Measurements from ENCODE around the gene VDAC2. TPM values are rescaled to one million over a fixed set of nuclear protein-coding genes. Genes with fewer than 3 reads are reported as not detected.

The VDAC2 gene
- total RNA-seq, 4 donors from 2014 or later = 255 to 442 (median 268) TPM

DNA sequence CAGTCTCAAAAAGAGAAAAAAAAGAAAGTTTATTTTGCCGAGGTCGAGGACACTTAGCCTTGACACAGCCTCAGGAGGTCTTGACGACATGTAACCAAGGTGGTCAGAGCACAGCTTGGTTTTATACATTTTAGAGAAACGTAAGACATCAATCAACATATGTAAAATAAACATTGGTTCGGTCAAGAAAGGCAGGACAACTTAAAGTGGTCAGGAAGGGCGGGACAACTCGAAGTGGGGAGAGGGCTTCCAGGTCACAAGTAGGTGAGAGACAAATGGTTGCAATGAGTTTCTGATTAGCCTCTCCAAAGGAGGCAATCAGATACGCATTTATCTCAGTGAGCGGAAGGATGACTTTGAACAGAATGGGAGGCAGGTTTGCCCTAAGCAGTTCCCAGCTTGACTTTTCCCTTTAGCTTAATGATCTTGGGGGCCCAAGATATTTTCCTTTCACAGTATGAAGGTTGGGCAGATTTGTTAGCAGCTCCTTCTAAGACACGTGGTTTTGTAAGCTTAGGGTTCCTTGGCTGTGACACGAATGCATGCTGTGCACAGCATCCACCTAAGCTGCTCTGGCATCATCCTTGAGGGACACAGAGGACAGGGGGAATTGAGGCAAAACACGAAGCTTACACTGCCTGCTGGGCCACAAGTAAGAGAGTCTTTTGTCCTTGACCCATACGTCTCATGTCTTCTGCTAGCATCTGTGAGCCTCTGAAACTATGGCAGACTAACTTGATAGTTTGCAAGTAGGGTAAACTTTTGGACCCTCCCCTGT lies 3.3 kb upstream of the VDAC2 start:
- DNase-seq (no peak), ATAC-seq (no peak)
- Histone ChIP-seq H3K36me3 (peaks cover 0 to 3% of the 10 kb centered on the region in 2 donors), H3K27me3 (no peaks in the 10 kb centered on the region), H3K27ac (peak overlapping the region in 2 of 4 donors; percentile 100), H3K9me3 (no peaks in the 10 kb centered on the region), H3K4me3 (no peak overlapping the region), H3K4me1 (peaks cover 16 to 36% of the 10 kb centered on the region in 2 donors)
- in situ Hi-C loops (cut with MboI; ENCODE audit: low sequenced_read_pairs in 4 of 4) (no loop called here), intact Hi-C loops (cut with DNase I; ENCODE audit: low total_unique reads) (no loop called here)
- TF ChIP-seq POLR2A (IDR thresholded peaks at IDR 0.05) = no peak
- no peak for TF ChIP-seq CTCF (IDR thresholded peaks at IDR 0.05 in 4 of 5, conservative IDR thresholded peaks at IDR 0.05 in 1 of 5)

GRCh38 chr10:75207857-75208144 lies 2.8 kb upstream of the VDAC2 start:
- peaks cover 16 to 41% of the 10 kb centered on the region in 2 donors for H3K4me1 ChIP-seq
- intact Hi-C loops (cut with DNase I; ENCODE audit: low total_unique reads) = no loop called here
- no peak for TF ChIP-seq CTCF (IDR thresholded peaks at IDR 0.05 in 4 of 5, conservative IDR thresholded peaks at IDR 0.05 in 1 of 5)
- TF ChIP-seq POLR2A (IDR thresholded peaks at IDR 0.05) = no peak
- no peaks in the 10 kb centered on the region for H3K27me3 ChIP-seq
- in situ Hi-C loops (cut with MboI; ENCODE audit: low sequenced_read_pairs in 4 of 4) = no loop called here
- DNase-seq = no peak
- peak overlapping the region; percentile 98 to 100 (median 99) for H3K27ac ChIP-seq
- no peaks in the 10 kb centered on the region for H3K9me3 ChIP-seq
- ATAC-seq = no peak
- H3K36me3 ChIP-seq = peaks cover 0 to 7% of the 10 kb centered on the region in 2 donors
- H3K4me3 ChIP-seq = no peak overlapping the region

GRCh38 chr10:75208181-75208580 lies 2.4 kb upstream of the VDAC2 start:
- intact Hi-C loops (cut with DNase I; ENCODE audit: low total_unique reads) (no loop called here), in situ Hi-C loops (cut with MboI; ENCODE audit: low sequenced_read_pairs in 4 of 4) (no loop called here)
- peaks cover 20 to 42% of the 10 kb centered on the region in 2 donors for H3K4me1 ChIP-seq
- peak; percentile 25 to 31 for ATAC-seq
- peak overlapping the region; percentile 98 to 100 (median 99) for H3K27ac ChIP-seq
- TF ChIP-seq CTCF (IDR thresholded peaks at IDR 0.05 in 4 of 5, conservative IDR thresholded peaks at IDR 0.05 in 1 of 5) = no peak
- TF ChIP-seq POLR2A (IDR thresholded peaks at IDR 0.05) = no peak
- H3K27me3 ChIP-seq = no peaks in the 10 kb centered on the region
- DNase-seq = peak in 1 of 2 donors; percentile 61
- H3K36me3 ChIP-seq = peaks cover 0 to 11% of the 10 kb centered on the region in 2 donors
- no peaks in the 10 kb centered on the region for H3K9me3 ChIP-seq
- H3K4me3 ChIP-seq = no peak overlapping the region

- no peaks in the 10 kb centered on the region for H3K27me3 ChIP-seq
- intact Hi-C loops (cut with DNase I; ENCODE audit: low total_unique reads) (no loop called here), in situ Hi-C loops (cut with MboI; ENCODE audit: low sequenced_read_pairs in 4 of 4) (no loop called here)
- peak overlapping the region; percentile 98 to 100 (median 99) for H3K27ac ChIP-seq
- DNase-seq = no peak
- H3K9me3 ChIP-seq = no peaks in the 10 kb centered on the region
- TF ChIP-seq POLR2A (IDR thresholded peaks at IDR 0.05) (no peak), CTCF (IDR thresholded peaks at IDR 0.05 in 4 of 5, conservative IDR thresholded peaks at IDR 0.05 in 1 of 5) (no peak)
- peak overlapping the region; percentile 83 to 98 (median 93) for H3K4me3 ChIP-seq
- H3K36me3 ChIP-seq = peaks cover 0 to 22% of the 10 kb centered on the region in 2 donors
- ATAC-seq = peak in 1 of 2 donors; percentile 0
- H3K4me1 ChIP-seq = peaks cover 30 to 44% of the 10 kb centered on the region in 2 donors
Observed at GRCh38 chr10:75209086-75209920, 1.3 kb upstream of the VDAC2 start.
